ENCODE data around the gene CCDC170.

Gene CCDC170

GRCh38 chr6:151664390-151664789 lies 170.6 kb downstream of the CCDC170 start:
- no peak for DNase-seq

DNA sequence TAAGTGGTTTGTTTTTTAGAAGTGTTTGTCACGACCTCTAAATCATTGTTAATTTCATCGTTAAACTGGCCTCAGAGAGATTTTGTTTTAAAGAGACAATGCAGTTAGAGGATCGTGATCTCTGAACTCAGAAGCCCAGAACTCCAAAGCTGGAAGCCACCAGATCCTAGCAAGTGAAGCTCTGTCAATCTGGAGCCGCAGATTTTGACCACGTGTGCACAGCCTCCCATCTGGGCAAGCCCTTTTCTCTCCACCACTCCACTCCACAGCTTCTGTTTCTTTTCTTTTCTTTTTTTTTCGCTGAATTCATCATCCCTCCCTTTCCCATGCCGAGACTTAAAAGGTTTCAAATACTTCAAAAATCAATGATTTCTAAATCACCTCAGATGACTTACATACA lies 171.5 kb downstream of the CCDC170 start:
- no peak for DNase-seq

- no peak for DNase-seq
These were observed 172.7 kb downstream of the CCDC170 start for GRCh38 chr6:151666526-151666925.

- no peak for DNase-seq
These were observed 175.4 kb downstream of the CCDC170 start for GRCh38 chr6:151669208-151669560.

GRCh38 chr6:151670116-151670515 lies 176.3 kb downstream of the CCDC170 start:
- no peak for DNase-seq

Data from 8988T (cell line).